Epithelial cell of proximal tubule (primary cell): ENCODE data around the gene GADL1. TPM values are rescaled to one million over a fixed set of nuclear protein-coding genes. Genes with fewer than 3 reads are reported as not detected.

Source experiments
- DNase-seq: peaks from one replicate; pipeline ENCODE4 v3.0.0-alpha.2; 2011; ENCODE audit warnings: low read depth
- H3K4me3 ChIP-seq: 2 replicates; pipeline ENCODE4 v1.5.1; 2011; ENCODE audit warnings: low read depth, mild to moderate bottlenecking, low read length
- total RNA-seq: library from RNA; depleted of rRNA; stranded (reverse); fragments of >200 nt; gene quantifications from 2 replicates; pipeline ENCODE4 v1.2.3, GENCODE V29; 2015
- TF ChIP-seq, protein P1 (sequence below): conservative IDR thresholded peaks from 2 replicates; pipeline ENCODE4 v1.5.1; 2012; ENCODE audit warnings: low read depth, mild to moderate bottlenecking, low read length

GADL1 gene
- total RNA-seq, 1 donor from 2014 or later: not detected

DNA sequence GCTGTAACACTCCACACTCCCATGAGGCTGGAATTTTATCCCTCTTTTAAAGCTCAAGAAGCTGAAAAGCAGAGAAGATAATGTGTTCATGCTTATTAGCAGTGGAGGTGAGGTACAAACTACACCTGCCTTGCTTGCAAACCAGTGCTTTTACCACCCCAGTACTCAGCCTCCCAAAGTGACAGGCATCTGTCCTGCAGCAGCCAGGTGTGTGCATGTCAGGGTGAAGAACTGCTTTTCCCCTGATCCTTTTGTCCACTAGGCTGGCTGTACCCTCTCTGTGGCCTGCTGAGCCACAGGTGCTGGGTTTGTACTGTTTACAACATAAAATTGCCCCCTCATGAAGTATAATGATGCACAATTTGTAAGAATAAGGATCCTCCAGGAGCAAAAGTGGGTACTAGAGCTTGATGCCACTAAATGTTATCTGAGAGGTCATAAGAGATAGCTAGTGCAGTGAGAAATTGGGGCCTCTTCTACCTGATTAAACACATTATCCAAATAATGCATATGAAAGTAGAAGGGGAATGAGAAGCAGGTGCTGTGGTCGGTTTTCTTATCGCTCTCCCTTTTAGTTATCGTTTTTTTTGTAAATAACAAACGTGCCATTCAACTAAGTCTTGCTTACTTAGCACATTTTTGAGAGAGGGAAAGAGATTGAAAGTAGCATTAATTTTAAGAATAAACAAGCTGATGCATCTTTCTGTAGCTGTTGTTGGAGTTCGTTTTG, 39.2 kb upstream of the GADL1 start:
- no peak for DNase-seq
- TF ChIP-seq, protein P1, sequence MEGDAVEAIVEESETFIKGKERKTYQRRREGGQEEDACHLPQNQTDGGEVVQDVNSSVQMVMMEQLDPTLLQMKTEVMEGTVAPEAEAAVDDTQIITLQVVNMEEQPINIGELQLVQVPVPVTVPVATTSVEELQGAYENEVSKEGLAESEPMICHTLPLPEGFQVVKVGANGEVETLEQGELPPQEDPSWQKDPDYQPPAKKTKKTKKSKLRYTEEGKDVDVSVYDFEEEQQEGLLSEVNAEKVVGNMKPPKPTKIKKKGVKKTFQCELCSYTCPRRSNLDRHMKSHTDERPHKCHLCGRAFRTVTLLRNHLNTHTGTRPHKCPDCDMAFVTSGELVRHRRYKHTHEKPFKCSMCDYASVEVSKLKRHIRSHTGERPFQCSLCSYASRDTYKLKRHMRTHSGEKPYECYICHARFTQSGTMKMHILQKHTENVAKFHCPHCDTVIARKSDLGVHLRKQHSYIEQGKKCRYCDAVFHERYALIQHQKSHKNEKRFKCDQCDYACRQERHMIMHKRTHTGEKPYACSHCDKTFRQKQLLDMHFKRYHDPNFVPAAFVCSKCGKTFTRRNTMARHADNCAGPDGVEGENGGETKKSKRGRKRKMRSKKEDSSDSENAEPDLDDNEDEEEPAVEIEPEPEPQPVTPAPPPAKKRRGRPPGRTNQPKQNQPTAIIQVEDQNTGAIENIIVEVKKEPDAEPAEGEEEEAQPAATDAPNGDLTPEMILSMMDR: no peak
- no peak overlapping the region for H3K4me3 ChIP-seq

DNA sequence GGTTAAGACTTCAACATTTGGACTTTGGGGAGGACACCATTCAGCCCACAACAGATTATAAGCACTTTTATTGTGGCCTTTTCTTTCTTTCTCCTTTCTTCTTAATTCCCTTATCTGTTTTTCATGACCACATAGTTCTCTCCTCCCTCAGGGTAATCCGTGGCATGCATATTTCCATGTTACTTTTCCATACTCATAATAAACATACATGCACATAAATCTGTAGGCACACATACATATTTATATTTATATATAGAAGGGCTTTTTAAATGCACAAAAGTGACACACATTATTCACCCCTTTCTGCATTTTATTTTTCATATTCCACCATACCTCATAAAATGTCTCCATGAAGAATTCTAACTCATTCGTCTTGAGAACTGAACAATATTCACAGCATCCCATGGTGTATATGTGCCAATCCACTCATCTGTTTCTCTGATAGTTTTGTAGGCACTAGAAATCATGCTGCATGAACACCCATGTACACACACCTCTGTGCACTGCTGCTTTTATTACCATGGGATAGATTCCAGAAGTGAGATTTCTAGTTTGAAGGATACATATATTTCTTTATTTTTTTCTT, 38.1 kb upstream of the GADL1 start:
- H3K4me3 ChIP-seq: no peak overlapping the region
- TF ChIP-seq, protein P1: no peak
- DNase-seq: no peak

DNA sequence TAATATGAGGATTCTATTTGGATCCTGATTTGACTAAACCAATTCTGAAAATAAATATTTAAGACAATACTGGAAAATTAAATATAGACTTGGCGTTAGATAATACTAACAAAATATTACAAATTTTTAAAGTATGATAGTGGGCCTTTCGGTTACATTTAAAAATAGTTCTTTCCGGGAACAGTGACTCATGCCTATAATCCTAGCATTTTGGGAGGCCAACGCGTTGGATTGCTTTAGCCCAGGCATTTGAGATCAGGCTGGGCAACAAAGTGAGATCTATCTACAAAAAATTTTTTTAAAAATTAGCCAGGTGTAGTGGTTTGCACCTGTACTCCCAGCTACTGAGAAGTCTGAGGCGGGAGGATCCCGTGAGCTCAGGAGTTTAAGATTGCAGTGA, 30.3 kb upstream of the GADL1 start:
- H3K4me3 ChIP-seq: no peak overlapping the region
- TF ChIP-seq, protein P1: no peak
- no peak for DNase-seq

DNA sequence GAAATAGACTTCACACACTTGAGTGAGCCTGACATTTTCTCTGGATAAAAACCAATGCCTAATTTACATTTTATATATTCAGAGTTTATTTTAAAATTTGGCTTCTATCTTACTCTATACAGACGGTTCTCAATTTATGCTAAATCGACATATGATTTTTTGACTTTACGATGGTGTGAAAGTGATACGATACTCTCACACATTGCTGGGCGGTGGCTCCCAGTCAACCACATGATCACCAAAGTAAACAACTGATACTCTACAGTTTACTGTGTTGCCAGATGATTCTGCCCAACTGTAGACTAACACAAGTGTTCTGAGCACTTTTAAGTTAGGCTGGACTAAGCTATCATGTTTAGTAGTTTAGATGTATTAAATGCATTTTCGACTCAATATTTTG, 25.1 kb upstream of the GADL1 start:
- H3K4me3 ChIP-seq: no peak overlapping the region
- no peak for DNase-seq
- TF ChIP-seq, protein P1: no peak

DNA sequence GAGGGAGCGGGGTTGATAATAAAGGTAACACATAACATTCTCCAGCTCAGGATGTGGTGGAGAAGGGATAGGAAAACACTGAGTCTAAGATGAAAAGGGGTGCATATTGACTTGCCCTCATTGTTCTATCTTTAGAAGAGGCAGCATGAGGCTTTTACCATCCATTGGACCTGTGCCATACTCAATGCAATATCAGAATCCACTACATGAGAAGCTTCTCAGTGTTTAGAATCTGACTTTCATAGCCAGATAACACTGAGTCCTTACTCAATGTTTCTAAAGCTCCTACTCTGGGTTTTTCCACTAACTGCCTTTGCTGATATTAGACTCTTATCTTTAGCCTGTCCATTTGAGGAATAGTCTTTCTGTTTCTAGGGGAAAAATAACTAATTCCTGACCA, 24.3 kb upstream of the GADL1 start:
- no peak for DNase-seq
- no peak overlapping the region for H3K4me3 ChIP-seq
- TF ChIP-seq, protein P1: no peak

DNA sequence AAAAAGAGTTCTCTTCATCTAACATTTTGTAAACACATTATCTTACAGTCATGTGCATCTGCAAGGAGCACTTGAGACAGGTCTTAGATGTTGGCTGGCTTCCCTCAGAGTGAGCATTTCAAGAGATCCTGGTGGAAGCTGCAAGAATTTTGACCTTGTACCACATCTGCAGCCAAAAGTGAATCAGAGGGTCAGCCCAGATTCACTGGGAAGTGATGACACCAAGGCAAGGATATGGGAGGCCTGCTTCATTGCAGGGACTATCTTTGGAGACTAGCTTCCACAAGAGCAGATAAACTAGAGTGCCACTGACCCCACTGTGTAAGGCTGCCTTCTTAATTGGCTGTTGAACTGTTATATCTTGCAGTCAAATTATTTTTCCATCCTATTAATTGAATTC, 21.3 kb upstream of the GADL1 start:
- DNase-seq: no peak
- H3K4me3 ChIP-seq: no peak overlapping the region
- TF ChIP-seq, protein P1: no peak

DNA sequence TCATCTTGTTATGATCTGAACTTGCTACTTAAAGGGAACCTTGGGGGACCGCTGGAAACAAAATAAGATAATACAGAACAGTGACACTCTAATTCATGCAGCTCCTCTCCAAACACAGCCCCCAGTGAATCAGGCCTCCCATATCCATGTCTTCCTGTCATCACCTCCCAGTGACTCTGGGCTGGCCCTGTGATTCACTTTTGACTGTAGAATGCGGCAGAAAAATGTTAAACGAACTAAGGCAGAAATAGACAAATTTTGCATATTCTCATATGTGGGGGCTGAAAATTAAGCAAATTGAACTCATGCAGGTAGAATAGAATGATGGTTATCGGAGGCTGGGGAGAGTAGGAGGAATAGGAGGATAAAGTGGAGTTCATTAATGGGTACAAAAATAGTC, 20.2 kb upstream of the GADL1 start:
- DNase-seq: no peak
- TF ChIP-seq, protein P1: no peak
- H3K4me3 ChIP-seq: no peak overlapping the region
